Liver (tissue), 9 donors: Measurements from ENCODE around the gene IFNL2. TPM values are rescaled to one million over a fixed set of nuclear protein-coding genes. Genes with fewer than 3 reads are reported as not detected.
"Not testable (repeated sequence)": the region's sequence is repeated elsewhere in the genome, so short reads cannot be mapped to it uniquely, and the experiment has no call there.

ENCODE experiments used
- DNase-seq: peaks from one replicate; pipeline ENCODE4 v3.0.0-alpha.2; 2017; ENCODE audit warnings: low spot score
- H3K27ac ChIP-seq, 2 donors: one replicate each; pipeline ENCODE4 v1.7.0; 2013; ENCODE audit warnings: inconsistent platforms in 2 of 2, low read length in 2 of 2, control low read depth in 1 of 2, low read depth in 1 of 2, mild to moderate bottlenecking in 1 of 2
- H3K27me3 ChIP-seq, 4 donors: one replicate each; pipeline versions ENCODE4 v1.6.1 to v1.7.0; 2013; ENCODE audit warnings: low read length in 3 of 4, inconsistent platforms in 1 of 4, mild to moderate bottlenecking in 1 of 4, moderate library complexity in 1 of 4; ENCODE audit not compliant: control insufficient read depth in 4 of 4, insufficient read depth in 4 of 4
- H3K36me3 ChIP-seq, 4 donors: one replicate each; pipeline versions ENCODE4 v1.6.1 to v1.7.0; 2013; ENCODE audit warnings: low read length in 3 of 4, mild to moderate bottlenecking in 3 of 4, low read depth in 1 of 4, moderate library complexity in 1 of 4; ENCODE audit not compliant: control insufficient read depth in 4 of 4, insufficient read depth in 3 of 4
- H3K4me1 ChIP-seq, 4 donors: one replicate each; pipeline versions ENCODE4 v1.6.1 to v1.7.0; 2013; ENCODE audit warnings: low read length in 3 of 4, mild to moderate bottlenecking in 3 of 4, moderate library complexity in 1 of 4; ENCODE audit not compliant: control insufficient read depth in 4 of 4, insufficient read depth in 4 of 4
- H3K4me3 ChIP-seq, 3 donors: one replicate each; pipeline versions ENCODE4 v1.6.1 to v1.7.0; 2013; ENCODE audit warnings: low read length in 3 of 3, control low read depth in 1 of 3, low read depth in 1 of 3, mild to moderate bottlenecking in 1 of 3
- H3K9ac ChIP-seq, 2 donors: one replicate each; pipeline ENCODE4 v1.7.0; 2013; ENCODE audit warnings: low read length in 2 of 2, mild to moderate bottlenecking in 2 of 2, moderate library complexity in 2 of 2, control low read depth in 1 of 2, low read depth in 1 of 2
- H3K9me3 ChIP-seq, 4 donors: one replicate each; pipeline versions ENCODE4 v1.6.1 to v1.7.0; 2013; ENCODE audit warnings: low read length in 3 of 4; ENCODE audit not compliant: control insufficient read depth in 4 of 4
- ATF3 ChIP-seq: IDR thresholded peaks from 2 replicates; pipeline ENCODE4 v1.6.1; 2016; ENCODE audit warnings: antibody characterized with exemption
- CTCF ChIP-seq: fragments of 150-350 bp; IDR thresholded peaks from 2 replicates; pipeline ENCODE4 v1.5.1; 2017; ENCODE audit warnings: improper control_type of control experiment, low read depth, low read length; ENCODE audit not compliant: missing input control
- EGR1 ChIP-seq, 2 donors: IDR thresholded peaks; 2 replicates each; pipeline ENCODE4 v1.6.1; 2016 to 2018; ENCODE audit warnings: antibody characterized with exemption in 2 of 2, low read depth in 2 of 2
- FOXA1 ChIP-seq: IDR thresholded peaks from 2 replicates; pipeline ENCODE4 v1.6.1; 2016; ENCODE audit warnings: antibody characterized with exemption
- FOXA2 ChIP-seq: IDR thresholded peaks from 2 replicates; pipeline ENCODE4 v1.6.1; 2016; ENCODE audit warnings: antibody characterized with exemption
- JUND ChIP-seq, 2 donors: IDR thresholded peaks; 2 replicates each; pipeline ENCODE4 v1.6.1; 2016; ENCODE audit warnings: antibody characterized with exemption in 2 of 2
- NR2F2 ChIP-seq: IDR thresholded peaks from 2 replicates; pipeline ENCODE4 v1.6.1; 2016; ENCODE audit warnings: antibody characterized with exemption
- RAD21 ChIP-seq, 2 donors: IDR thresholded peaks; 2 replicates each; pipeline ENCODE4 v1.6.1; 2016; ENCODE audit warnings: antibody characterized with exemption in 2 of 2, mild to moderate bottlenecking in 2 of 2
- REST ChIP-seq: IDR thresholded peaks from 2 replicates; pipeline ENCODE4 v1.6.1; 2016; ENCODE audit warnings: antibody characterized with exemption, mild to moderate bottlenecking
- RXRA ChIP-seq, 2 donors: IDR thresholded peaks; 2 replicates each; pipeline ENCODE4 v1.6.1; 2017 to 2018; ENCODE audit warnings: antibody characterized with exemption in 2 of 2, mild to moderate bottlenecking in 1 of 2
- YY1 ChIP-seq: IDR thresholded peaks from 2 replicates; pipeline ENCODE4 v1.6.1; 2016; ENCODE audit warnings: antibody characterized with exemption, mild to moderate bottlenecking
- WGBS: extraction: QIAGEN DNeasy Blood & Tissue Kit; methylation state at CpG from one replicate; pipeline ENCODE4 v1.1.7; 2013; 5-methylcytosine and 5-hydroxymethylcytosine counted together
- polyA plus RNA-seq, 2 donors: library from polyadenylated mRNA; stranded (reverse) in 1 of 2; unstranded in 1 of 2; fragments of 200-250 nt in 1 of 2; fragments of >200 nt in 1 of 2; fragmentation: Nextera tagmentation in 1 of 2; extraction: Ambion mirVana in 1 of 2; gene quantifications; one replicate each; pipeline versions ENCODE4 v1.2.1 to v1.2.3, GENCODE V29; 2013 to 2015
- total RNA-seq, 2 donors: library from RNA; depleted of rRNA; stranded (reverse); fragments of >200 nt; gene quantifications; one replicate each; pipeline ENCODE4 v1.2.3, GENCODE V29; 2014
- donor health status: healthy.
- donor health status: healthy.
- donor health status: healthy.
- donor health status: healthy.
- donor health status: healthy.

Gene IFNL2
- total and polyA plus RNA-seq, 4 donors: not detected

- H3K9ac ChIP-seq, H3K4me3 ChIP-seq, DNase-seq, H3K27ac ChIP-seq, H3K27me3 ChIP-seq, H3K36me3 ChIP-seq, H3K9me3 ChIP-seq: not testable (repeated sequence)
- H3K4me1 ChIP-seq: peaks cover 5 to 14% (median 11%) of the 10 kb centered on the region in 4 donors
- WGBS: 81% methylated on average over 10 of the region's 10 CpGs
These were observed 481 bp downstream of the IFNL2 start for GRCh38 chr19:39268531-39269223.

GRCh38 chr19:39269369-39269768, 1.2 kb downstream of the IFNL2 start:
- 77% methylated on average over 10 of the region's 10 CpGs for WGBS
- H3K27me3 ChIP-seq, H3K4me3 ChIP-seq, H3K9ac ChIP-seq, H3K27ac ChIP-seq, H3K36me3 ChIP-seq, H3K4me1 ChIP-seq, H3K9me3 ChIP-seq, DNase-seq: not testable (repeated sequence)

- Histone ChIP-seq H3K27ac (no peak overlapping the region), H3K9me3 (no peaks in the 10 kb centered on the region), H3K4me1 (no peaks in the 10 kb centered on the region), H3K27me3 (no peaks in the 10 kb centered on the region), H3K9ac (no peak overlapping the region), H3K36me3 (no peaks in the 10 kb centered on the region), H3K4me3 (no peak overlapping the region)
- TF ChIP-seq EGR1 (IDR thresholded peaks at IDR 0.05; ENCODE audit: low read depth in 2 of 2) (no peak), FOXA2 (no peak), RAD21 (IDR thresholded peaks at IDR 0.05) (no peak)
- WGBS: 77% methylated on average over 9 of the region's 9 CpGs
- DNase-seq: no peak
These were observed 2.1 kb downstream of the IFNL2 start for GRCh38 chr19:39270036-39270871.

GRCh38 chr19:39273859-39274258, 5.7 kb downstream of the IFNL2 start:
- H3K27me3 ChIP-seq, DNase-seq, H3K9me3 ChIP-seq, H3K36me3 ChIP-seq, H3K27ac ChIP-seq, H3K4me3 ChIP-seq, H3K9ac ChIP-seq, H3K4me1 ChIP-seq: not testable (repeated sequence)
- WGBS: 92% methylated on average over 5 of the region's 5 CpGs

GRCh38 chr19:39275578-39275977, 7.4 kb downstream of the IFNL2 start:
- DNase-seq: no peak
- no peaks in the 10 kb centered on the region for H3K27me3 ChIP-seq
- no peaks in the 10 kb centered on the region for H3K9me3 ChIP-seq
- H3K27ac ChIP-seq: no peak overlapping the region
- 87% methylated on average over 5 of the region's 5 CpGs for WGBS
- peaks cover 0 to 3% (median 0%) of the 10 kb centered on the region in 4 donors for H3K4me1 ChIP-seq
- no peaks in the 10 kb centered on the region for H3K36me3 ChIP-seq
- no peak overlapping the region for H3K4me3 ChIP-seq
- H3K9ac ChIP-seq: no peak overlapping the region
- TF ChIP-seq RAD21 (IDR thresholded peaks at IDR 0.05) (no peak), EGR1 (IDR thresholded peaks at IDR 0.05; ENCODE audit: low read depth in 2 of 2) (no peak), FOXA1 (no peak), REST (no peak), CTCF (no peak), YY1 (no peak), RXRA (IDR thresholded peaks at IDR 0.05) (no peak), NR2F2 (no peak), JUND (IDR thresholded peaks at IDR 0.05) (no peak), ATF3 (no peak)
